HL-60/S4 treated with retinoic acid at 250 ng/mL for 4 days and 3 days (cell line): Measurements from ENCODE around the gene OR3A1.
"Not testable (repeated sequence)": the region's sequence is repeated elsewhere in the genome, so short reads cannot be mapped to it uniquely, and the experiment has no call there.

ENCODE experiments used
- in situ Hi-C: fragments of 300-500 bp; cut with MboI; formaldehyde crosslinking; loops from 2 replicates; pipeline ENCODE4 v1.7.0; 2022; ENCODE audit warnings: low sequenced_read_pairs

OR3A1 gene, protein sequence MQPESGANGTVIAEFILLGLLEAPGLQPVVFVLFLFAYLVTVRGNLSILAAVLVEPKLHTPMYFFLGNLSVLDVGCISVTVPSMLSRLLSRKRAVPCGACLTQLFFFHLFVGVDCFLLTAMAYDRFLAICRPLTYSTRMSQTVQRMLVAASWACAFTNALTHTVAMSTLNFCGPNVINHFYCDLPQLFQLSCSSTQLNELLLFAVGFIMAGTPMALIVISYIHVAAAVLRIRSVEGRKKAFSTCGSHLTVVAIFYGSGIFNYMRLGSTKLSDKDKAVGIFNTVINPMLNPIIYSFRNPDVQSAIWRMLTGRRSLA

DNA sequence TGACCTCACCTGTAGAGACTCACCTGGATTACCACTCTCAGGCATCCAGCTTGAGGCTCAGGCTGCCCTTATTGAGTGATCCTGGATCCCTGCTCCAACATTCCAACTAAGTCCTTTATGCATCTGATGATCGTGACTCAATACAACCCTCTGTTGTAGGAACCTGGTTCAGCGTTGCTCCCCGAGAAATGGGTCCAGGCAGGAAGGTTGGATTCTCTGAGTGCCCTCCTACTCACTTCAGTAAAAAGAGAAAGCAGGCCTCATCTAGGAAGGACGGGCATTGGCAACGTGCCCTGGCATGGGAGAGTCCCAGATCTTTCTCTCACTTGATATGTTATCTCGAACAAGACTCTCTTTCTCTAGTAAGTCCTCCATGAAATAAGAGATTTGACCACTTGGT, at the start of gene OR3A1:
OR3A1 (minus strand) TSS at position 101 of the 400 bp plus-strand sequence. CDS start 5,778 bp downstream, outside the sequence.
- in situ Hi-C loops = no loop called here

DNA sequence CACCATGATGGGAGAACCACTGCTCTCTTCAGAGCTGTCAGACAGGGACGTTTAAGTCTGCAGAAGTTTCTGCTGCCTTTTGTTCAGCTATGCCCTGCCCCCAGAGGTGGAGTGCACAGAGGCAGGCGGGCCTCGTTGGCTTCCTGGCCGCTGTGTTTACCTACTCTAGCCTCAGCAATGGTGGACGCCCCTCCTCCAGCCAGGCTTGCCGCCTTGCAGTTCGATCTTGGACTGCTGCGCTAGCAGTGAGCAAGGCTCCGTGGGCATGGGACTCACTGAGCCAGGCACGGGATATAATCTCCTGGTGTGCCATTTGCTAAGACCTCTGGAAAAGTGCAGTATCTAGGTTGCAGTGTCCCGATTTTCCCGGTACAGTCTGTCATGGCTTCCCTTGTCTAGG, 44.6 kb upstream of the OR3A1 start:
- in situ Hi-C loops = not testable (repeated sequence)

DNA sequence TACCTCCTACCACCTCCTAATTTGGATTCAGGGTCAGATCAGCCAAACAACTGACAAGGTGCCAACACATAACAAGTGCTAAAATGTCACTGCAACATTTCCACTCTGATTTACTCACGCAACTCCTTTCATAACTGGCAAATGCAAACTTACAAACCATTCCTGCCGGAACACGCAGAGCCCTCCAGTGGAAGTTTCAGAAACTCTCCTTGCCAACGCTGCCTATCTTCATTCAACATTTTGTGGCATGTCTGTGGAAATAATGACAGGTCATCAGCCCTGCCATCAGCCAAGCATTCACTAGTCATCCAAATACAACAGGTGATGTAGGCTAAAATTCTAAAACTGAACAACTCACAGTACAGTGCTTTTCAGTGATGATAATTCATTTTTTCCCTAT, 37.7 kb upstream of the OR3A1 start:
- in situ Hi-C loops = no loop called here

DNA sequence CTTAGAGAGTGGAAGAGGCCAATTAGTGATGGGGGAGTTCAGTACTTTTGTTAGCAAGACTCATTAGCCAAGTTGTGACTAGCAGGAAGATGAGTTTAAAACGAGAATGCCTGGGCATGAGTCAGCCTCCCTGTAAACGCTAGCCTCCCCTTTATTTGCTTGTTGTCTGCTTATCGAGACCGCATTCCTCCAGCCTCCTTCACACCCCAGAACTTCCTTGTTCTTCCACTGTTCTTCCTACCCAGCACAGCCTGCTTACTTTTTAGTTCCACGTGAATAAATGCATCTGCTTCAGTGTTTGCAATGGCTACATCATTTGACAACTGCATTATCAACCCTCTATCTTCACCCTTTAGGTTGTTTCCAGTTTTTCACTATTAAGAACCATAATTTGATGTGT, 20.2 kb upstream of the OR3A1 start:
- in situ Hi-C loops = no loop called here

DNA sequence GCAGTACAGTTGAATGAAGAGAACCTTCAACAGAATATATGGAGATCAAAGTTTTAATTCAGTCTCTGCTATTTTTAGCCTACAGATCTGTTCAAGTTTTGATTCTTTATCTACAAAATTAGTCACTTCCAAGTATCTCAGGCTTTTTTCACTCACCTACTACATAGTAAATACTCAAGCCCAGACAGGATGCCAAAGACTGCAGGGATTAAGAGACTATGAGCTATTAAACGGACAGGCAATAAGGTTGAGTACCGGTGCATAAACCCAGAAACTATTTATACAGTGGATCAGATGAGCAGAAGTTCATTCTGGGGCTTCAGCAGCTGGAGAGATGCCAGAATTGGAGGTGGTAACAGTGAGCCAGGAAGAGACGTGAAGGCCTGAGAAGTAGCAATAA, 18.7 kb upstream of the OR3A1 start:
- in situ Hi-C loops = no loop called here

DNA sequence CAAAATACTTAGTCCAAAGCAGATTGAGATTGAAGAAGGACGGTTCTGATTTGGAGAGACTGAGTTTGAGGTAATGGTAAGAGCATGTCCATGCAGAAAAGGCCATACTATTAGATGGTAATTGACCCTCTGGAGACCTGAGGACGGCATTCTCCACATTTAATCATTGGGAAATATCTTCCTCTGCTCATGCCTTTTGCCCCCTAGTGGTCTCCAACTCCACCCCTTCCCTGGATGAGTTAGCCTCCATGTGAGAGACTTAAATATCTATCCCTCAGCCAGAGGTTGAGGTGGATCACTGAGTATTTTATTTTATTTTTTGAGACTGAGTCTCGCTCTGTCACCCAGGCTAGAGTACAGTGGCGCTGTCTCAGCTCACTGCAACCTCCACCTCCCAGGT, 10.4 kb upstream of the OR3A1 start:
- in situ Hi-C loops = no loop called here

DNA sequence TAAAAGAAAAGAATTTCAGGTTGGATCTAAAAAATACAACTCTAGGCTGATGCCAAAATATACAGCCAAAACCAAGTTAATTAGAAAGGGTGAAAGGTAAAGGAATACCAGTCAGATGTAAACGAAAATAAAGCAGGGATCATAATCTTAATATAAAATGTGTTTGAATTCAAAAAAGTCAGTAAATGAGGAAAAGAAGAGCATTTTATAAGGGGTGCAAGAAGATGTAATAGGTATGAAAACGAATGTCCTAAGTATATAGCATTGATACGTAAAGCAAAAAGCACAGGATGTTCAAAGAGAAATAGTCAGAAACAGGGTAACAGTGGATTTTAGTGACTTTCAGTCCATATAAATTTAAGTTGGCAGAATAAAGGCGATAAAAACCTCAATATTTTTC, 2.5 kb downstream of the OR3A1 start:
- in situ Hi-C loops = no loop called here

DNA sequence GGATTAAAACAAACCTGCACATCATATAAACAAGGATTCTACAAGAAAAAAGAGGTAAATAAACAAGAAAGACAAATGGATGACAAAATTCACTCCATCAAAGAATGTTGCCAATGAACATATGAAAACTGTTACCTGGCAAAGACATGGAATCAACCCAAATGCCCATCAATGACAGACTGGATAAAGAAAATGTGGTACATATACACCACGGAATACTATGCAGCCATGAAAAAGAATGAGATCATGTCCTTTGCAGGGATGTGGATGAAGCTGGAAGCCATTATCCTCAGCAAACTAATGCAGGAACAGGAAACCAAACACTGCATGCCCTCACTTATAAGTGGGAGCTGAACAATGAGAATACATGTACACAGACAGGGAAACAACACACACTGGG, 4.6 kb downstream of the OR3A1 start:
- in situ Hi-C loops = not testable (repeated sequence)

DNA sequence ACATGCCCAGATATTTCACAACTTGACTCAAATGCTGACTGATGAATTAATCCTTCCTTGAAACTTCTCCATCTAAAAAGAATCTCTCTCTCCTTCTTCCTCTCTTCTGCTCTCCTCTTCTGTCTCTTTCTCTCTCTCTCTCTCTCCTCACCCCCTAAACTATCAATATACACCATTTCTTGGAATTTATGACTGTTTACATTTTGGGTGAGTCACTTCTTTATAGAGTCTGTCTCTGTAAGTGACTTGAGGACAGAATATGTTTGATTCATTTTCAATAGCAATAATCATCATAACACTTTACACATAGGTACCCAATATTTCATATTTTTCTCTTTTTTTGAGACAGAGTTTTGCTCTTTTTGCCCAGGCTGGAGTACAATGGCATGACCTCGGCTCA, 15.3 kb downstream of the OR3A1 start:
- in situ Hi-C loops = no loop called here

DNA sequence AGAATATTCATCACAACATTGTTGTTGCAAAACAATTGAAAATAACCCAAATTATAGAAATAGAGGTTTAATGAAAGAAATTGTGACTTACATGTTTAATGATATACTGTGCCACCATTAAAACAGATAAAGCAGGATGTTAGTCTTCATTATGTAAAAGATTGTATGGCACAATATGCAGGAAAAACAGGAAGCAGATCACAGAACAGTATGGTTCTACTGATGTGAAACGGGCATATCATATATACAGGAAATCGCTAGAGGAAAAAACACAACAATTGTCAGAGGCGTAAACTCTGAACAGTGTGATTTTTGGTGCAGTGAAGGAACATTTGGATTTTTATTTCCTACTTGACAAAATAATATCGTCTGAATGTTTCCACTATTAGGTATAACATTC, 22.0 kb downstream of the OR3A1 start:
- in situ Hi-C loops = no loop called here

DNA sequence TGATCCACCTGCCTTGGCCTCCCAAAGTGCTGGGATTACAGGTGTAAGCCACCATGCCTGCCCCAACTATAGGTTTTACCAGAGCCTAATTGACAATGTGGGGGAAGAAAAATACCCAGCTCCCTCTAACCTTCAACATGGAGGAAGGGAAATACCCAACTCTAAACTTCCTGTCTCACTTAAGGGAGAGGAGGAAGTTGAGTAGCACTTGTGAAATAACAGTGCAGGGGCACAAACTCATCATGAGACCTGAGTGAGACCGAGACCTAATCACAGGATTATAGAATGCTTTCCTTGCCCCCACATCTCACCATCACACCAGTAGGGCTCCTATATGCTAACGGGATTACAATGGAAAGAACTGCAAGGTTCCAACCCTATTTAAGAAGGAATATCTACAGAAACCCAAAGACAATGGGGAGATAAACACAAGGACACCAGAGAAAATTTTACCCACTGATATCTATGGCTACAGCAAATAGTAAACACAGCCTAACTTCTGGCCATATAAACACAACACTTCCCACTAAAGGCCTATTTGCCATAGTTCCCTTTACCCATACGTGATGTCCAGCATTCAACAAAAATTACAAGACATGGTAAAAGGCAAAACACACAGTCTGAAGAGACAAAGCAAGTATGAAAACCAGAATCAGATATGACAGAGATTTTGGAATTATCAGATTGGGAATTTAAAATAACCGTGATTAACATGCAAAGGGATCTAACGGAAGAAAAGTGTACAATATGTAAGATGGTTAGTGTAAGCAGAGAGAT, 26.9 kb downstream of the OR3A1 start:
- in situ Hi-C loops = no loop called here

DNA sequence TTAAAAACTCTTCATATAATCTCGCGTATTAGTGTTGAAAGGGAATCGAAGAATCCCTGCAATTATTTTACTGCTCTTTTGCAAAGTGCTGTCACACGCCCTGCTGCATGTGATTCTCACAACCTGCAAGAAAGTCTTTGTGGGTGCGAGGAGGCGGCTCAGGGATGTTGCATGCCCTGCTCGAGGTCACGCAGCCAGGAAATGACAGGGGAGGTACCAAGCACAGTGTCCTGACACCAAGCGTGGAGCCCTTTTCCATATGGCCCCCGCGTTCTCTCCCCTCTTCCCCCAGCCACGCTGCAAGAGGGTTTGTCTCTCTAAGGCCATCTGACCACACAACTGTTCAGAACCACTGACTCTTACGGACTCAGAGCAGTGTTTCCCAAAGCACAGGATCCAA, 37.6 kb downstream of the OR3A1 start:
- in situ Hi-C loops = no loop called here

DNA sequence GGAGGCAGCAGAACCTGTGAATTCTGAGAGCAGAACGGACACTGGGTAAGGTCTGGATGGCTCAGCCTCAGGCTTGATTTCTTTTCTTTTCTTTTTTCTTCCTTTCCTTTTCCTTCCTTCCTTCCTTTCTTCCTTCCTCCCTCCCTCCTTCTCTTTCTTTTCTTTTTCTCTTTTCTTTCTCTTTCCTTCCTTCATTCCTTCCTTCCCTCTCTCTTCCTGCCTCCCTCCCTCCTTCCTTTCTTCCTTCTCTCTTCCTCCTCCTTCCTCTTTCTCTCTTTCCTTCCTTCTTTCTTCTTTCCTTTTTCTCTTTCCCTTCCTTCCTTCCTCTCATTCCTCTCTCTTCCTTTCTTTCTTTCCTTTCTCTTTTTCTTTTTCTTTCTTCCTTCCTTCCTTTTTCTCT, 38.0 kb downstream of the OR3A1 start:
- in situ Hi-C loops = no loop called here

DNA sequence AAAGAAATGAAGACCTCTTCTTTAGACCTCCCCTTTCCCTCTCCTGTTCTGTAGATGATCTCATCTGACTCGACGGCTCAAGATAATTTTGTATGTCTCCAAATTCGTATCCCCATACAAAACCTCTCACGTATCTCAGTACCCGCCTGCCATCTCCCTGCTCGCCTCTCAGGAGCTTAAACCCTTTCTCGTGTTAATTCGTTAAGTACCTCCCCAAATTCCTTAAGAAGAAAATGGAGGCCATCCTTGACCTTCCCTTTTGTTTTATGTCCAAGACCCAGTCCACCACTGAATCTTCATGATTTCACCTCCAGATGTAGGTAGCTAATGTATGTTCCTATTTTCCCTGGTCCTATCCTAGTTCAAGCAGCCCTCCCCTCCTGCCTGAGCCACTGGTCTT, 41.6 kb downstream of the OR3A1 start:
- in situ Hi-C loops = no loop called here

DNA sequence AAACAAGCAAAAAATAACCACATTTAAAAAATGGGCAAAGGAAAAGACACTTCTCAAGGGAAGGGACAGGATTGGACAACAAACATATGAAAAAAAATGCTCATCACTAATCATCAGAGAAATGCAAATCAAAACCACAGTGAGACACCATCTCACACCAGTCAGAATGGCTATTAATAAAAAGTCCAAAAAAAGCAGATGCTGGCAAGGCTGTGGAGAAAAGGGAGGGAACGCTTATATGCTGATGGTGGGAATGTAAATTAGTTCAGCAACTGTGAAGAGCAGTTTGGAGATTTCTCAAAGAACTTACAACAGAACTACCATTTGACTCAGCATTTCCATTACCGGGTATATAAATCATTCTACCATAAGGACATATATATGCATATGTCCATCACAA, 49.1 kb downstream of the OR3A1 start:
- in situ Hi-C loops = not testable (repeated sequence)

DNA sequence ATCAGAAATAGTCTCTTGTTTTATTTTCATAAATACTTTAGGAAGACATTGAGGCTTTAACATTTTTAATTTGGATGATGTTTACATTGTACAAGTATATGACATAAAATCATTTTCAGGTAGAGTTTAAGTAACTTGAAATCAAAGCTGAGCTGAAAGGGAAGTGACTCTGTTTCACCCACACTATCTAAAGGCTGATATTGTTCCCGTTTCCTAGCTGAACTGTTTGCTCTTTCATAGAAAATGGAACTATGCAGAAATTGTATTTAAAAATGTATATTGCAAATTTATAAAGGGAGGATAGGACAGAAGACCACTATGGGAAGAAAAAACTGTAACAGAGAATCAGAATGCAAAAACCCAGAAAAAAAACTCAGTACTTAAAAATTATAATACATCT, 53.3 kb downstream of the OR3A1 start:
- in situ Hi-C loops = not testable (repeated sequence)

DNA sequence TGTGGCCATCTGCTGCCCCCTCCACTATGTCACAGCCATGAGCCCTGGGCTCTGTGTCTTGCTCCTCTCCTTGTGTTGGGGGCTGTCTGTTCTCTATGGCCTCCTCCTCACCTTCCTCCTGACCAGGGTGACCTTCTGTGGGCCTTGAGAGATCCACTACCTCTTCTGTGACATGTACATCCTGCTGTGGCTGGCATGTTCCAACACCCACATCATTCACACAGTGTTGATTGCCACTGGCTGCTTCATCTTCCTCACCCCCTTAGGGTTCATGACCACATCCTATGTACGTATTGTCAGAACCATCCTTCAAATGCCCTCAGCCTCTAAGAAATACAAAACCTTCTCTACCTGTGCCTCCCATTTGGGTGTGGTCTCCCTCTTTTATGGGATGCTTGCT, 57.1 kb downstream of the OR3A1 start:
- in situ Hi-C loops = not testable (repeated sequence)
